GM12878 (cell line): ENCODE data around the gene GPR61. TPM values are rescaled to one million over a fixed set of nuclear protein-coding genes. Genes with fewer than 3 reads are reported as not detected.

Experiments used
- ATAC-seq: fragments of 200-7000 bp; cut with Tn5 transposase; 3 replicates; pipeline ENCODE4 v1.9.1; 2020; ENCODE audit warnings: mild to moderate bottlenecking, moderate library complexity
- BruUV-seq: library from RNA; stranded (reverse); fragments of 400-500 nt; replicated peaks from 2 replicates; lab custom pipeline; 2021; lab: Mats Ljungman, UMichigan
- CTCF ChIA-PET: fragments of 300-600 bp; sonication (Branson Sonifier 250); formaldehyde crosslinking; extraction: SDS; loops from one replicate; lab custom pipeline; 2021; ENCODE audit warnings: inconsistent platforms; lab: Yijun Ruan, JAX
- POLR2A ChIA-PET: fragments of 350-600 bp; formaldehyde crosslinking; extraction: SDS; loops from one replicate; lab custom pipeline; 2021; ENCODE audit warnings: inconsistent platforms; lab: Charles Lee
- RAD21 ChIA-PET: fragments of 300-600 bp; sonication (Branson Sonifier 250); formaldehyde crosslinking; loops from one replicate; lab custom pipeline; 2023; ENCODE audit warnings: antibody characterized with exemption; ENCODE audit not compliant: unreplicated experiment; lab: Charles Lee
- SMC1A ChIA-PET: fragments of 300-600 bp; sonication (Branson Sonifier 250); formaldehyde crosslinking; loops from one replicate; lab custom pipeline; 2023; ENCODE audit not compliant: unreplicated experiment, uncharacterized antibody; lab: Charles Lee
- DNase-seq: peaks from one replicate; pipeline ENCODE4 v3.0.0-alpha.2; 2011; ENCODE audit warnings: low read depth, low spot score
- FAIRE-seq: peaks from 3 replicates; lab custom pipeline; 2011; peaks lifted over from hg19 to GRCh38; lab: Jason Lieb, UNC
- H2AFZ ChIP-seq: 2 replicates; pipeline ENCODE4 v1.6.0; 2011; ENCODE audit warnings: low read depth, low read length, control low read depth; ENCODE audit not compliant: control insufficient read depth
- H3K27ac ChIP-seq: 2 replicates; pipeline ENCODE4 v1.5.1; 2011; ENCODE audit warnings: control low read depth; ENCODE audit not compliant: control insufficient read depth, insufficient read depth
- H3K27me3 ChIP-seq, 2 experiments: replicated peaks in 1 of 2; 2 replicates each; pipeline versions ENCODE4 v1.6.0 to v1.6.1; 2011; ENCODE audit warnings: low read length in 1 of 2; ENCODE audit not compliant: control insufficient read depth in 2 of 2, insufficient read depth in 2 of 2
- H3K36me3 ChIP-seq, 2 experiments: 2 replicates each; pipeline ENCODE4 v1.5.1; 2011; ENCODE audit warnings: low read length in 1 of 2; ENCODE audit not compliant: control insufficient read depth in 2 of 2, insufficient read depth in 2 of 2
- H3K4me1 ChIP-seq: 2 replicates; pipeline ENCODE4 v1.6.1; 2011; ENCODE audit warnings: mild to moderate bottlenecking, low read length, moderate library complexity, mixed read lengths; ENCODE audit not compliant: control insufficient read depth, insufficient read depth
- H3K4me2 ChIP-seq: 2 replicates; pipeline ENCODE4 v1.6.0; 2011; ENCODE audit warnings: control low read depth; ENCODE audit not compliant: control insufficient read depth, insufficient read depth
- H3K4me3 ChIP-seq: fragments of 200-600 bp; sonication (generic); 2 replicates; pipeline ENCODE4 v1.5.1; 2016
- H3K79me2 ChIP-seq: 2 replicates; pipeline ENCODE4 v1.6.0; 2011; ENCODE audit warnings: low read length; ENCODE audit not compliant: control insufficient read depth, insufficient read depth
- H3K9ac ChIP-seq: 2 replicates; pipeline ENCODE4 v1.8.0; 2011; ENCODE audit warnings: low read length, control low read depth, mixed read lengths; ENCODE audit not compliant: control insufficient read depth, insufficient read depth
- H3K9me3 ChIP-seq: replicated peaks from 3 replicates; pipeline ENCODE4 v1.5.1; 2011; ENCODE audit warnings: mild to moderate bottlenecking, low read length; ENCODE audit not compliant: control insufficient read depth, insufficient read depth
- H4K20me1 ChIP-seq: 2 replicates; pipeline ENCODE4 v1.6.0; 2011; ENCODE audit not compliant: control insufficient read depth, insufficient read depth
- CBFB ChIP-seq: IDR thresholded peaks from 2 replicates; pipeline ENCODE4 v1.6.1; 2016; ENCODE audit warnings: antibody characterized with exemption, low read depth
- CEBPB ChIP-seq, 2 experiments: fragments of 150-350 bp in 1 of 2; IDR thresholded peaks; 2 replicates each; pipeline ENCODE4 v1.6.1; 2012 to 2014; ENCODE audit warnings: low read depth in 2 of 2, low read length in 2 of 2, borderline replicate concordance in 1 of 2, inconsistent platforms in 1 of 2
- EZH2 ChIP-seq: IDR thresholded peaks from 2 replicates; pipeline ENCODE4 v1.6.1; 2012; ENCODE audit warnings: low read depth, mild to moderate bottlenecking, control low read depth, inconsistent platforms, low read length, borderline replicate concordance; ENCODE audit not compliant: control insufficient read depth
- HSF1 ChIP-seq: fragments of 150-350 bp; IDR thresholded peaks from 2 replicates; pipeline ENCODE4 v1.6.1; 2014; ENCODE audit warnings: mild to moderate bottlenecking, low read depth, low read length
- IKZF1 ChIP-seq: fragments of 450-650 bp; conservative IDR thresholded peaks from 2 replicates; pipeline ENCODE4 v1.6.1; 2017; ENCODE audit warnings: antibody characterized with exemption, mild to moderate bottlenecking
- WRNIP1 ChIP-seq: IDR thresholded peaks from 2 replicates; pipeline ENCODE4 v1.6.1; 2011; ENCODE audit warnings: low read depth, low read length, improper control_type of control experiment, borderline replicate concordance
- WGBS: methylation state at CpG from one replicate; pipeline ENCODE4 v1.1.6; 2016; ENCODE audit warnings: low lambda C conversion rate; ENCODE audit not compliant: insufficient replicate concordance, insufficient coverage; ENCODE audit errors: missing lambda C conversion rate; 5-methylcytosine and 5-hydroxymethylcytosine counted together
- in situ Hi-C: fragments of 300-500 bp; cut with MboI; formaldehyde crosslinking; loops from 9 replicates; pipeline ENCODE4 v1.14.3; 2018; ENCODE audit warnings: mixed read lengths
- intact Hi-C: fragments of 100-400 bp; cut with micrococcal nuclease; formaldehyde crosslinking; loops from one replicate; pipeline ENCODE4 v1.14.2; 2022; ENCODE audit not compliant: unreplicated experiment
- polyA plus RNA-seq, 11 experiments: library from polyadenylated mRNA; depleted of rRNA in 4 of 11; unstranded in 6 of 11; stranded (reverse) in 5 of 11; fragments of >200 nt; fragmentation: Nextera tagmentation in 4 of 11; fragmentation: Illumina TruSeq in 1 of 11; extraction: Ambion mirVana in 4 of 11; extraction: Trizol in 1 of 11; gene quantifications; 1 replicate in 1 of 11; 2 replicates in 10 of 11; pipeline versions ENCODE4 v1.2.1 to v1.2.3, GENCODE V29; 2011 to 2016; ENCODE audit warnings: inconsistent platforms in 2 of 11, missing spikeins in 2 of 11, low read depth in 1 of 11
- total RNA-seq, 4 experiments: library from RNA; depleted of rRNA in 3 of 4; stranded (reverse); fragments of >200 nt in 3 of 4; fragmentation: Illumina TruSeq in 1 of 4; extraction: Trizol in 1 of 4; gene quantifications; 2 replicates each; pipeline versions ENCODE4 v1.2.1 to v1.2.3, GENCODE V29; 2013 to 2021

Gene GPR61
- total and polyA plus RNA-seq, 10 of the 15 experiments (the other 5 are each of a cell fraction or from before 2014, with no cell fraction given) = 0.19 to 1.1 (median 0.35) TPM; not detected in 2

- RAD21 ChIA-PET = no interaction called here
- FAIRE-seq (no peak), DNase-seq (no peak), ATAC-seq (no peak)
- in situ Hi-C loops (no loop called here), intact Hi-C loops (no loop called here)
- CTCF ChIA-PET = interaction anchor here (0.7 kb wide), 1 partner anchor 531 kb away, joined by 3 read pairs; no protein-coding TSS in a partner anchor
- H3K4me1 ChIP-seq = no peaks in the 10 kb centered on the region
- H3K9ac ChIP-seq = no peak overlapping the region
- no peak for TF ChIP-seq EZH2
- TF ChIP-seq WRNIP1 = no peak
- TF ChIP-seq CEBPB (IDR thresholded peaks at IDR 0.05; ENCODE audit: borderline replicate concordance in 1 of 2, low read depth in 2 of 2, low read length in 2 of 2) = no peak
- no peak for TF ChIP-seq CBFB
- no peak for TF ChIP-seq HSF1
- H3K79me2 ChIP-seq = no peaks in the 10 kb centered on the region
- WGBS = 98% methylated on average over 3 of the region's 3 CpGs
- no peak overlapping the region for H2AFZ ChIP-seq
- H3K9me3 ChIP-seq = no peaks in the 10 kb centered on the region
- H3K4me3 ChIP-seq = no peak overlapping the region
- BruUV-seq = no TSS peak
- SMC1A ChIA-PET = no interaction called here
- peaks cover 3 to 14% of the 10 kb centered on the region in 2 experiments for H3K36me3 ChIP-seq
- H3K27me3 ChIP-seq = no peaks in the 10 kb centered on the region
- no peak overlapping the region for H3K4me2 ChIP-seq
- no peak overlapping the region for H3K27ac ChIP-seq
- no peaks in the 10 kb centered on the region for H4K20me1 ChIP-seq
- POLR2A ChIA-PET = interaction anchor here (0.8 kb wide), 1 partner anchor 471 kb away, joined by 3 read pairs; no protein-coding TSS in a partner anchor
Observed at GRCh38 chr1:109586055-109586454, 46.4 kb downstream of the GPR61 start.

GRCh38 chr1:109589177-109589576 is 49.5 kb downstream of the GPR61 start:
- TF ChIP-seq IKZF1 = no peak
- Histone ChIP-seq H4K20me1 (no peaks in the 10 kb centered on the region), H3K27ac (no peak overlapping the region), H3K9ac (no peak overlapping the region), H3K4me1 (no peaks in the 10 kb centered on the region), H3K36me3 (peaks cover 3 to 10% of the 10 kb centered on the region in 2 experiments), H2AFZ (no peak overlapping the region), H3K9me3 (no peaks in the 10 kb centered on the region), H3K4me3 (no peak overlapping the region), H3K79me2 (no peaks in the 10 kb centered on the region), H3K27me3 (no peaks in the 10 kb centered on the region), H3K4me2 (no peak overlapping the region)
- intact Hi-C loops (no loop called here), in situ Hi-C loops (no loop called here)
- ChIA-PET RAD21 (no interaction called here), CTCF (no interaction called here), SMC1A (no interaction called here), POLR2A (no interaction called here)
- WGBS = 70% methylated on average over 3 of the region's 3 CpGs
- no peak for FAIRE-seq
- ATAC-seq = no peak
- DNase-seq = no peak
- BruUV-seq = TSS peak; percentile 4
